Astrocyte (in vitro differentiated cells and primary cell): ENCODE data around the gene LHFPL2. TPM values are rescaled to one million over a fixed set of nuclear protein-coding genes. Genes with fewer than 3 reads are reported as not detected.

Experiments used
- DNase-seq: peaks from one replicate; pipeline ENCODE4 v3.0.0-alpha.2; 2010; ENCODE audit warnings: low read depth
- FAIRE-seq: peaks from 2 replicates; lab custom pipeline; 2011; peaks lifted over from hg19 to GRCh38; lab: Jason Lieb, UNC
- H2AFZ ChIP-seq: 2 replicates; pipeline ENCODE4 v1.6.0; 2012; ENCODE audit warnings: low read depth, low read length, inconsistent platforms
- H3K27ac ChIP-seq: 2 replicates; pipeline ENCODE4 v1.5.1; 2011; ENCODE audit warnings: low read depth, low read length, inconsistent platforms
- H3K27me3 ChIP-seq: 2 replicates; pipeline ENCODE4 v1.6.0; 2011; ENCODE audit warnings: low read length, inconsistent platforms; ENCODE audit not compliant: insufficient read depth
- H3K36me3 ChIP-seq: 2 replicates; pipeline ENCODE4 v1.5.1; 2011; ENCODE audit warnings: low read length, inconsistent platforms; ENCODE audit not compliant: insufficient read depth
- H3K4me1 ChIP-seq: 2 replicates; pipeline ENCODE4 v1.5.1; 2011; ENCODE audit warnings: low read length, inconsistent platforms; ENCODE audit not compliant: insufficient read depth
- H3K4me2 ChIP-seq: 2 replicates; pipeline ENCODE4 v1.6.0; 2012; ENCODE audit warnings: low read length, inconsistent platforms
- H3K4me3 ChIP-seq: 2 replicates; pipeline ENCODE4 v1.5.1; 2011; ENCODE audit warnings: low read depth, mild to moderate bottlenecking, low read length, inconsistent platforms; ENCODE audit not compliant: insufficient read depth
- H3K79me2 ChIP-seq: 2 replicates; pipeline ENCODE4 v1.6.0; 2012; ENCODE audit warnings: mild to moderate bottlenecking, low read length, inconsistent platforms; ENCODE audit not compliant: insufficient read depth
- H3K9ac ChIP-seq: 2 replicates; pipeline ENCODE4 v1.6.0; 2012; ENCODE audit warnings: mild to moderate bottlenecking, low read length, inconsistent platforms
- H3K9me3 ChIP-seq: 2 replicates; pipeline ENCODE4 v1.5.1; 2012; ENCODE audit warnings: low read depth, mild to moderate bottlenecking, low read length, inconsistent platforms; ENCODE audit not compliant: insufficient read depth
- H4K20me1 ChIP-seq: 2 replicates; pipeline ENCODE4 v1.6.0; 2012; ENCODE audit warnings: low read length, inconsistent platforms; ENCODE audit not compliant: insufficient read depth
- H3K27ac Mint-ChIP-seq: one replicate; pipeline ENCODE4 v1.8.0; 2021; ENCODE audit warnings: mild to moderate bottlenecking, mixed read lengths; ENCODE audit not compliant: unreplicated experiment
- H3K27me3 Mint-ChIP-seq: one replicate; pipeline ENCODE4 v1.8.0; 2021; ENCODE audit warnings: low read depth, mixed read lengths; ENCODE audit not compliant: unreplicated experiment
- H3K36me3 Mint-ChIP-seq: one replicate; pipeline ENCODE4 v1.8.0; 2021; ENCODE audit warnings: low read depth, mixed read lengths; ENCODE audit not compliant: unreplicated experiment
- H3K4me1 Mint-ChIP-seq: one replicate; pipeline ENCODE4 v1.8.0; 2021; ENCODE audit warnings: low read depth, mixed read lengths; ENCODE audit not compliant: unreplicated experiment
- H3K4me3 Mint-ChIP-seq: one replicate; pipeline ENCODE4 v1.8.0; 2021; ENCODE audit warnings: mild to moderate bottlenecking, moderate library complexity, mixed read lengths; ENCODE audit not compliant: unreplicated experiment
- H3K9me3 Mint-ChIP-seq: one replicate; pipeline ENCODE4 v1.8.0; 2021; ENCODE audit warnings: mild to moderate bottlenecking, mixed read lengths; ENCODE audit not compliant: unreplicated experiment
- CTCF ChIP-seq: IDR thresholded peaks from 2 replicates; pipeline ENCODE4 v1.5.1; 2011; ENCODE audit warnings: low read depth, mild to moderate bottlenecking, inconsistent platforms, low read length, moderate library complexity; ENCODE audit not compliant: insufficient read depth
- EZH2 ChIP-seq: IDR thresholded peaks from 2 replicates; pipeline ENCODE4 v1.6.1; 2012; ENCODE audit warnings: mild to moderate bottlenecking, low read length, inconsistent platforms; ENCODE audit not compliant: insufficient read depth
- total RNA-seq: library from RNA; stranded (reverse); gene quantifications from 2 replicates; pipeline ENCODE4 v1.2.1, GENCODE V29; 2021

The LHFPL2 gene
- total RNA-seq, 1 donor from 2014 or later, result 17.0 TPM

- Mint-ChIP-seq H3K36me3 (peaks cover 3% of the 10 kb centered on the region), H3K27ac (no peak overlapping the region), H3K9me3 (peaks cover 6% of the 10 kb centered on the region), H3K4me1 (peaks cover 27% of the 10 kb centered on the region), H3K27me3 (no peaks in the 10 kb centered on the region), H3K4me3 (no peak overlapping the region)
- no peaks in the 10 kb centered on the region for H3K36me3 ChIP-seq
- no peak overlapping the region for H3K4me3 ChIP-seq
- no peak overlapping the region for H3K27ac ChIP-seq
- H3K27me3 ChIP-seq, result no peaks in the 10 kb centered on the region
- H2AFZ ChIP-seq, result no peak overlapping the region
- H3K4me1 ChIP-seq, result peaks cover 10% of the 10 kb centered on the region
- no peak for DNase-seq
- peaks cover 17% of the 10 kb centered on the region for H3K79me2 ChIP-seq
- H3K4me2 ChIP-seq, result no peak overlapping the region
- H3K9ac ChIP-seq, result no peak overlapping the region
- TF ChIP-seq CTCF (no peak), EZH2 (no peak)
- H3K9me3 ChIP-seq, result no peaks in the 10 kb centered on the region
- no peak for FAIRE-seq
- peaks cover 15% of the 10 kb centered on the region for H4K20me1 ChIP-seq
Observed at GRCh38 chr5:78577071-78577807, 71.3 kb downstream of the LHFPL2 start.

DNA sequence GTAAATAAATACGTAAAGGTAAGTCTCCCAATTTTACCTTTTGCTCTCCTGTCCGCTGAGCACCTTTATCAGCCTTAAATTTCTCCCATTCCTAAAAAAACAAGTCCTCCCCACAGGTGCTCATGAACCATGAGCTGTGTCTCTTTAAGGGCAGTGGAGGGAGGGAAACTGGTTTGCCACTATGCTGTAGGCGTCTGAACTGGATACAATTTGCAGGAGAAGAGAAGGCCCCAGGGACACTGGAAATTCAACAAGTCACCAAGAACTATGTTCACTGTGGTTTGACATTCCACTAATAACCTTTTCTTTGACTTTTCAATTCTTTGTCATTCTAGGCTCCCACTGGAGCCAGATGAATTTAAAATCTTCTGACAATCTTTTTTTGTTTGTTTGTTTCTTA, 72.2 kb downstream of the LHFPL2 start:
- H2AFZ ChIP-seq, result no peak overlapping the region
- no peak overlapping the region for H3K4me3 Mint-ChIP-seq
- DNase-seq (no peak), FAIRE-seq (no peak)
- peaks cover 27% of the 10 kb centered on the region for H3K4me1 Mint-ChIP-seq
- peaks cover 6% of the 10 kb centered on the region for H3K9me3 Mint-ChIP-seq
- no peak overlapping the region for H3K4me2 ChIP-seq
- no peak overlapping the region for H3K9ac ChIP-seq
- TF ChIP-seq EZH2 (no peak), CTCF (no peak)
- H3K9me3 ChIP-seq, result no peaks in the 10 kb centered on the region
- no peak overlapping the region for H3K27ac ChIP-seq
- peak overlapping the region; percentile 81 for H3K27ac Mint-ChIP-seq
- H3K27me3 Mint-ChIP-seq, result no peaks in the 10 kb centered on the region
- H3K4me3 ChIP-seq, result no peak overlapping the region
- H3K79me2 ChIP-seq, result peaks cover 25% of the 10 kb centered on the region
- H4K20me1 ChIP-seq, result peaks cover 20% of the 10 kb centered on the region
- H3K36me3 ChIP-seq, result no peaks in the 10 kb centered on the region
- peaks cover 10% of the 10 kb centered on the region for H3K4me1 ChIP-seq
- no peaks in the 10 kb centered on the region for H3K27me3 ChIP-seq
- no peaks in the 10 kb centered on the region for H3K36me3 Mint-ChIP-seq

DNA sequence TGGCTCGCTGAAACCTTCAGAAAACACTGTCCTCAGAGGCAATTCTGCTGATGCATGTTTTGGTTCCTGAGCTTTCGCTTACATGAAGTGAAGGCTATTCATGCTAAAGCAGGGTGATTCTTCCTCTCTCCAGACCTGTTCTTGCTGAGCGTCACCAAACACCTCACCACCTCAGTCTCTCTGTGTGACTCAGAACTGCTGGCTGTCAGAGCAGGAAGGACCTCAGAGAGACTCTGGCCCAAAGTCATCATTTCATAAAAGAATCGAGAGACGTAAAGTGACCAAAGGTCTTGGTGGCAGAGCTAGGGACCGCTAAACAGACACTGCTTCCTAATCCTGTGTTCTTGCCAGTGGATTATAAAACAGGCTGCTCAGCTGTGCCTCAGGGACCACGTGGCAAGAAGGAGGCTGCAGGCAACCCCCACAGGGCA, 73.8 kb downstream of the LHFPL2 start:
- no peaks in the 10 kb centered on the region for H3K36me3 Mint-ChIP-seq
- TF ChIP-seq EZH2 (no peak), CTCF (no peak)
- peak overlapping the region; percentile 64 for H3K27ac Mint-ChIP-seq
- peaks cover 30% of the 10 kb centered on the region for H3K4me1 Mint-ChIP-seq
- Histone ChIP-seq H4K20me1 (peaks cover 31% of the 10 kb centered on the region), H3K36me3 (no peaks in the 10 kb centered on the region), H3K27ac (peak overlapping the region; percentile 4), H3K79me2 (peaks cover 38% of the 10 kb centered on the region), H2AFZ (no peak overlapping the region), H3K9me3 (no peaks in the 10 kb centered on the region), H3K4me2 (peak overlapping the region; percentile 32), H3K4me1 (peaks cover 12% of the 10 kb centered on the region), H3K27me3 (no peaks in the 10 kb centered on the region), H3K9ac (peak overlapping the region; percentile 3), H3K4me3 (no peak overlapping the region)
- H3K27me3 Mint-ChIP-seq, result no peaks in the 10 kb centered on the region
- no peak overlapping the region for H3K4me3 Mint-ChIP-seq
- no peaks in the 10 kb centered on the region for H3K9me3 Mint-ChIP-seq
- no peak for FAIRE-seq
- DNase-seq, result peak; percentile 79
